Activated CD4-positive, alpha-beta T cell treated with anti-CD3 and anti-CD28 coated beads, Interleukin-2, amount 50 U/mL, for 16 hours (primary cell): ENCODE measurements around the gene AMD1.
A peak's percentile ranks its signal among the peaks of the same experiment; 100 is the strongest.
"Not testable (repeated sequence)": the region's sequence is repeated elsewhere in the genome, so short reads cannot be mapped to it uniquely, and the experiment has no call there.

Experiments used
- DNase-seq: peaks from one replicate; pipeline ENCODE4 v3.0.0-alpha.2; 2020

AMD1 gene

DNA sequence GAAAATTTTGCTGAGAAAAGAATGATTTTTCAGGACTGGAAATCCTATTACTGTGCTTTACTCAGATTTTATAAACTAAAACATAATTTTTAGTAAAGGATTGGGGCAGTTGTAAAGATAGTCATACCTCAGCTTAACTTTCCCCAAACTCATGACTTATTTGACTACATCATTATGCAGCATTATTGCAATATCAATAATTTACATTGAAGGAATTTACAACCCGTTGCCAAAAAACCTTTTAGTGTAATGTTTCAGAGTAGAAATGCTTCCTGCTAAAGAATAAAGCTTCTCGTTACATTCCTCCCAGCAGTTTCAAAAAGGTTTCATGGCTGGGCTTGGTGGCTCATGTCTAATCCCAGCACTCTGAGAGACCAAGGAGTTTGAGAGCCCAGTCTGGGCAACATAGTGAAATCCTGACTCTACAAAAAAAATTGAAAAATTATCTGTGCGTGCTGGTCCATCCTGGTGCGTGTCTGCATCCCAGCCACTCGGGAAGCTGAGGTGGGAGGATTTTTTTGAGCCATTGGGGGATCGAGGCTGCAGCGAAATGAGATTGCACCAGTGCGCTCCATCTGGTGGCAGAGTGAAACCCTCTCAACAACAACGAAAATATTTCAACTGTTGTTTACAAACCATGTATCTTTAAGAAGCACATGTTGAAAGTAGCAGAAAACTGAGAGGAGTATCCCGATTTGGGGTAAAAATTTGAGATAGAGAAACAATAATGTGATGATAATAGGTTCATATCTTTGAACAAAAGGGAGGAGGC, 4.4 kb downstream of the AMD1 start:
- peak; percentile 45 for DNase-seq

DNA sequence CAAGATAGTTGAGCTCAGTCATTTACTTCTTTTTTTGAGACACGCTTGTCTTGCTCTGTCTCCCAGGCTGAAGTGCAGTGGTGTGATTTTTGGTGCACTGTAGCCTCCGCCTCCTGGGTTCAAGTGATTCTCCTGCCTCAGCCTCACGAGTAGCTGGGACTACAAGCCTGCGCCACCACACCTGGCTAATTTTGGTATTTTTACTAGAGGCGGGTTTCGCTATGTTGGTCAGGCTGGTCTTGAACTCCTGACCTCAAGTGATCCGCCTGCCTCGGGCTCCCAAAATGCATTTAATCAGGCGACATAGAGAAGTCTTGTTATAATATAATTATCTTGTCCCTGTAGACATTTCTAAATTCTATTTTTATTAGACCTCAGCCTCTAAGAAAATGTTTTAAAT, 6.1 kb downstream of the AMD1 start:
- no peak for DNase-seq

- DNase-seq = no peak
Observed at GRCh38 chr6:110881546-110882273, 7.1 kb downstream of the AMD1 start.

- no peak for DNase-seq
Observed at GRCh38 chr6:110882274-110882619, 7.7 kb downstream of the AMD1 start.

DNA sequence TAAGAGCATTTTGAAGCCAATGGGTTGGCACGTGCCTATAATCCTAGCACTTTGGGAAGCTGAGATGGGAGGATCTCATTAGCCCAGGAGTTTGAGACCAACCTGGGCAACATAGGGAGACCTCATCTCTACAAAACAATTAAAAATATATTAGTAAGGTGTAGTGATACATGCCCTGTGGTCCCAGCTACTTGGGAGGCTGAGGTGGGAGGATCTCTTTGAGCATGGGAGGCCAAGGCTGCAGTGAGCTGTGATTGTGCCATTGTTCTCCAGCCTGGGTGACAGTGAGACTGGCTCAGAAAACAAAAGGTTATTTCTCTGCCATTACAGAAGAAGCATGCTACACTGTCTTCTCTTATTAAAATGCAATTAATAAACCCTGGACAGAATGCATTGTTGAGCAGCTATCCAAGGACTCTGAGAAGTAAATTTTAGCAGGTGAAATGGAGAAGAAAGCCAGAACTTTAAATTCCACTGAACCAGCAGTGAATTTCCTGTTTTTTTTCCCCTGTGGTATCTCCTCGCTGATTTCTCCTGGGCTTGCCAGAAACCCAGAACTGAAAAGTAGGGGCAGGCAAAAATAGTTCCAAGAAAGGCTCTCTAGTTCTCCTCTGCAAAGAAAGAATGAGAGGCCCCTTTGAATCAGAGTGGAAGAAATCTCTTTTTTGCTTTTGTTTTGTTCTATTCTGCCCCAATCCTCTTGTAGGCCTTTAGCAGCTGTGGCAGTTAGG, 8.4 kb downstream of the AMD1 start:
- DNase-seq = no peak

GRCh38 chr6:110884321-110884720, 9.7 kb downstream of the AMD1 start:
- no peak for DNase-seq

- no peak for DNase-seq
Observed at GRCh38 chr6:110885526-110885925, 10.9 kb downstream of the AMD1 start.

DNA sequence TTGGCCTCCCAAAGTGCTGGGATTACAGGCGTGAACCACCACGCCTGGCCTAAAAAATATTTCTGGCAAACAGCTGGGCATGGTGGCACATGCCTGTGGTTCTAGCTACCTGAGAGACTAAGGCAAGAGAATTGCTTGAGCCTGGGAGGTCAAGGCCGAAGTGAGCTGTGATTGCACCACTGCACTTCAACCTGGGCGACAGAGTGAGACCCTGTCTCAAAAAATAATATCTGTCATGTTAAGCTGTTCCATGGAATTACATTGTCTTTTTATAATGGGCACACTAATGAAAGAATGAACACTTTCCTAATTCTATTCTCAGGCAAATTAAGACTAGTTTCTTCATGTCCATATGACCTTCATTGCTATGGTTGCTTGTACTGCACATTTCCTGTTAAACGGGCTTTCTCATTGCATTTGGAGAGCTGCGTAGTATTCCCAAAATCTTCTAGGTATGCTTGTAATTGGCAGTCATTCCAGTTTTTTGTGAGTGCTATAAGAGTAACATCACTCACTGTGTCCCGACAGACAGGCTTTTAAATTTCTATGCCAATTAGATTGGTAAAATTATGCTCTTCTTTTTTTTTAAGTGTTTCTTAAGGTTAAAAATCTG, 12.1 kb downstream of the AMD1 start:
- DNase-seq = no peak

DNA sequence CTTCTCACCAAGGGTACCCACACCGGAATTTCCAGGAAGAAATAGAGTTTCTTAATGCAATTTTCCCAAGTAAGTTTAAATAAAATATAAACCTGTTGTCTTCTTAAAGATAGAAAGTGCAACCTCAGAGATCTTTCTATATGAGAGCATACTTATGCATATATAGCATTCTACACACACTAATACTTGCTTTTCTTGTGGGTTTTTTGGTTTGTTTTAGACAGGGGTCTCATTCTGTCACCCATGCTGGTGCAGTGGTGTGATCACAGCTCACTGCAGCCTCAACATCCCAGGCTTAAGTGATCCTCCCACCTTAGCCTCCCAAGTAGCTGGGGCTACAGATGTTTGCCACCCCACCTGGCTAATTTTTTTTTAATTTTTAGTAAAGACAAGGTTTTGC, 15.7 kb downstream of the AMD1 start:
- no peak for DNase-seq

DNA sequence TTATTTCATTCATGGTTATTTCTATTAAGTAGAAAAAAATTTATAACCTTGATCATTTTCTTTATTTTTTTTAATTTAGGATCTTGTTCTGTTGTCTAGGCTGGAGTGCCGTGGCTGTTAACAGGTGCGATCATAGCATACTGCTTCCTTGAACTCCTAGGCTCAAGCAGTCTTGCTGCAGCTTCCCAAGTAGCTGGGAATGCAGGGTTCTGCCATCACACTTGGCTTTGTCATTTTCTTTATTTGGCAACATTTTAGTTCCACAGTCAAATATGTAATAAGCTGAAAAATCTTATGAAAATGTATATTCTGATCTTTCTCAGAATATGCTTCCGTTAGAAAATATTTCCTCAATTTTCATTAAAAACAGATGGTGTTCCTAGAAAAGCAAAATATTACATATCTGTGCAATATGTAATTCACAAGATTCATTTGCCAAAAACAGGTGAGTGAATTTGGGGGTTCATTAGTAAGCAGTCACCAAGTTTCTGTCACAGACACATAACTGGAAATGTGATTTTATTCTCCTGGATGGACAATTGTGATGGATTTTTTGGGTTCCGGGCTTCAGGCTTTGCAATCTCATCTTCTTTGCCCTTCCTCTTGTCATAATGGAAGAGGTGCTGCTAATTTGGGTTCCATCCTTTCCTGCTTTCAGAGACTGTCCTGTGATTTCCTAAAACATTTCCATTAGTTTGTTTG, 21.5 kb downstream of the AMD1 start:
- DNase-seq = no peak

DNA sequence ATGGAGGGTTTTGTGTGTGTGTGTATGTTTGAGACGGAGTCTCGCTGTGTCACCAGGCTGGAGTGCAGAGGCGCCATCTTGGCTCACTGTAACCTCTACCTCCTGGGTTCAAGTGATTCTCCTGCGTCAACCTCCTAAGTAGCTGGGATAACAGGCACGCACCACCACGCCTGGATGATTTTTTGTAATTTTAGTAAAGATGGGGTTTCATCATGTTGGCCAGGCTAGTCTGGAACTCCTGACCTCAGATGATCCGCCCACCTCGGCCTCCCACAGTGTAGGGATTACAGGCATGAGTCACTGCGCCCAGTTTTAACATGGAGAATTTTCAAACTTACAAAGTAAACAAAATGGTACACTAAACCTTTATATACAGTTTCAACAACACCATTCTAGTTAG, 22.8 kb downstream of the AMD1 start:
- DNase-seq = no peak

DNA sequence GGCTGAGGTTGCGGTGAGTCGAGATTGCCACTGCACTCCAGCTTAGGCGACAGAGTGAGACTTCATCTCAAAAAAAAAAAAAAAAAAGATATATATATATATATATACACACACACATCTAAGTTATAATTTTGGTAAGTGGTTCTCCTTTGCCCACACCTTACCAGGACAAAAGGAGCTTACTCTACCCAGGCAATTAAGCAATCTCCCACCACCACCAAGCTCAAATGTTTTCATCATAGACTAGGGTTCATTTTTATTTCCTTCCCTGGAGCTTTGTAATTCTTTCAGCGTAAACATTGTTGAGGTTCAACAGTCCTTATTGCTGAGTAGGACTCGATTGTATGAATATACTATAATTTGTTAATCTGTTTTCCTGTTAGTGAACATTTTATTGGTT, 23.5 kb downstream of the AMD1 start:
- no peak for DNase-seq

- DNase-seq = no peak
Observed at GRCh38 chr6:110900028-110900598, 25.5 kb downstream of the AMD1 start.

DNA sequence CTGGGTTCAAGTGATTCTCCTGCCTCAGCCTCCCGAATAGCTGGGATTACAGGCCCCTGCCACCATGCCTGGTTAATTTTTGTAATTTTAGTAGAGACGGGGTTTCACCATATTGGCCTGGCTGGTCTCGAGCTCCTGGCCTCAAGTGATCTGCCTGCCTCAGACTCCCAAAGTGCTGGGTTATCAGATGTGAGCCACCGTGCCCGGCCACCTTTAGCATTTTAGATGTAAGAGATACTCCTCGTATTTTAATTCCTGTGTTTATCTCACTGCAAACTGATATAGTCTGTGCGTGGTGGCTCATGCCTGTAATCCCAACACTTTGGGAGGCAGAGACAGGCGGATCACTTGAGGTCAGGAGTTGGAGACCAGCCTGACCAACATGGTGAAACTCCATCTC, 27.0 kb downstream of the AMD1 start:
- not testable (repeated sequence) for DNase-seq

DNA sequence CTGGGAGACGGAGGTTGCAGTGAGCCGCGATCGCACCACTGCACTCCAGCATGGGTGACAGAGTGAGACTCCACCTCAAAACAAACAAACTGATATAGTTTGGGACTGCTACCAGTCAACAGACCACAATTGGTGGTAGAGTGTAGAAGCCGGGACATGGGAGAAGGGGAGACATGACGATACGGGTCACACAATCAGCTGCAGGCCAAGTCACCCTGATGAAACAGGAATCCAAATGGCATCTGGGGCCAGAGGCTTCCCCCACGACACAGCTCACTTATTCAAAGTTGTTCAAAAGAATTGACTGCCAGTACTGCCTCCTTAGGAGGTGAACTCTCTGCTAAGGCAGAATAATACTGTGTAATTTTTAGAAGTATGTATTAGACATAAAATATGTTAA, 27.5 kb downstream of the AMD1 start:
- DNase-seq = no peak

GRCh38 chr6:110906273-110906672, 31.7 kb downstream of the AMD1 start:
- DNase-seq = not testable (repeated sequence)

GRCh38 chr6:110930781-110931180, 56.2 kb downstream of the AMD1 start:
- no peak for DNase-seq

GRCh38 chr6:110933912-110934311, 59.3 kb downstream of the AMD1 start:
- DNase-seq = no peak

GRCh38 chr6:110934381-110934898, 59.9 kb downstream of the AMD1 start:
- no peak for DNase-seq

GRCh38 chr6:110935171-110935570, 60.6 kb downstream of the AMD1 start:
- no peak for DNase-seq

- DNase-seq = no peak
Observed at GRCh38 chr6:110938171-110938570, 63.6 kb downstream of the AMD1 start.
